OCI-LY1 (cell line): ENCODE results near the gene TMEM140.

ENCODE experiments used
- H2AFZ ChIP-seq: fragments of 200-600 bp; sonication (generic), shearing (Covaris generic); 2 replicates; pipeline ENCODE4 v1.6.0; 2014; ENCODE audit warnings: antibody characterized with exemption, mild to moderate bottlenecking, low read length
- H3F3A ChIP-seq: fragments of 200-600 bp; sonication (generic), shearing (Covaris generic); 2 replicates; pipeline ENCODE4 v1.6.0; 2014; ENCODE audit warnings: mild to moderate bottlenecking, antibody characterized with exemption, low read length, moderate library complexity; ENCODE audit not compliant: insufficient read depth
- H3K27ac ChIP-seq: fragments of 200-600 bp; sonication (generic); 2 replicates; pipeline ENCODE4 v1.5.1; 2014; ENCODE audit warnings: low read length, mixed run types, mild to moderate bottlenecking, low read depth; ENCODE audit not compliant: poor library complexity, severe bottlenecking
- H3K27me3 ChIP-seq: fragments of 200-600 bp; sonication (generic); 2 replicates; pipeline ENCODE4 v1.6.0; 2014; ENCODE audit warnings: antibody characterized with exemption, mild to moderate bottlenecking, low read length, moderate library complexity; ENCODE audit not compliant: insufficient read depth
- H3K36me3 ChIP-seq: fragments of 200-600 bp; sonication (generic); 2 replicates; pipeline ENCODE4 v1.6.1; 2014; ENCODE audit warnings: mild to moderate bottlenecking, antibody characterized with exemption, low read length, moderate library complexity, mixed read lengths; ENCODE audit not compliant: insufficient read depth
- H3K4me1 ChIP-seq: fragments of 200-600 bp; sonication (generic); 2 replicates; pipeline ENCODE4 v1.5.1; 2014; ENCODE audit warnings: mild to moderate bottlenecking, low read length, moderate library complexity; ENCODE audit not compliant: insufficient read depth, severe bottlenecking
- H3K4me2 ChIP-seq: fragments of 200-600 bp; sonication (generic), shearing (Covaris generic); 2 replicates; pipeline ENCODE4 v1.6.1; 2014; ENCODE audit warnings: low read length
- H3K4me3 ChIP-seq: fragments of 200-600 bp; sonication (generic); 2 replicates; pipeline ENCODE4 v1.5.1; 2014; ENCODE audit warnings: low read length, low read depth, mild to moderate bottlenecking, mixed read lengths; ENCODE audit not compliant: poor library complexity, severe bottlenecking
- H3K79me2 ChIP-seq: fragments of 200-600 bp; shearing (Covaris generic); 2 replicates; pipeline ENCODE4 v1.6.1; 2016; ENCODE audit warnings: mixed run types, low read length, mixed read lengths; ENCODE audit not compliant: insufficient read depth
- H3K9ac ChIP-seq: fragments of 200-600 bp; sonication (generic), shearing (Covaris generic); 2 replicates; pipeline ENCODE4 v1.6.1; 2014; ENCODE audit warnings: mild to moderate bottlenecking, low read length, mixed read lengths
- H3K9me2 ChIP-seq: fragments of 200-600 bp; sonication (generic), shearing (Covaris generic); 2 replicates; pipeline ENCODE4 v1.6.1; 2014; ENCODE audit warnings: low read depth, mild to moderate bottlenecking, low read length, mixed read lengths
- H3K9me3 ChIP-seq: fragments of 200-600 bp; shearing (Covaris generic); 2 replicates; pipeline ENCODE4 v1.6.1; 2014; ENCODE audit warnings: low read length, mixed read lengths
- H4K20me1 ChIP-seq: fragments of 200-600 bp; sonication (generic), shearing (Covaris generic); 2 replicates; pipeline ENCODE4 v1.6.0; 2016; ENCODE audit warnings: mild to moderate bottlenecking, low read length; ENCODE audit not compliant: insufficient read depth
- EZH2 ChIP-seq: fragments of 200-600 bp; sonication (generic), shearing (Covaris generic); IDR thresholded peaks from 2 replicates; pipeline ENCODE4 v1.8.0; 2017; ENCODE audit warnings: borderline replicate concordance, mixed run types, mild to moderate bottlenecking, antibody characterized with exemption, low read length, moderate library complexity, mixed read lengths
- TF ChIP-seq, protein P1 (sequence below): fragments of 200-600 bp; sonication (generic), shearing (Covaris generic); IDR thresholded peaks from 2 replicates; pipeline ENCODE4 v1.5.1; 2017; ENCODE audit warnings: mild to moderate bottlenecking, antibody characterized with exemption, low read length, moderate library complexity, mixed read lengths

TMEM140 gene

DNA sequence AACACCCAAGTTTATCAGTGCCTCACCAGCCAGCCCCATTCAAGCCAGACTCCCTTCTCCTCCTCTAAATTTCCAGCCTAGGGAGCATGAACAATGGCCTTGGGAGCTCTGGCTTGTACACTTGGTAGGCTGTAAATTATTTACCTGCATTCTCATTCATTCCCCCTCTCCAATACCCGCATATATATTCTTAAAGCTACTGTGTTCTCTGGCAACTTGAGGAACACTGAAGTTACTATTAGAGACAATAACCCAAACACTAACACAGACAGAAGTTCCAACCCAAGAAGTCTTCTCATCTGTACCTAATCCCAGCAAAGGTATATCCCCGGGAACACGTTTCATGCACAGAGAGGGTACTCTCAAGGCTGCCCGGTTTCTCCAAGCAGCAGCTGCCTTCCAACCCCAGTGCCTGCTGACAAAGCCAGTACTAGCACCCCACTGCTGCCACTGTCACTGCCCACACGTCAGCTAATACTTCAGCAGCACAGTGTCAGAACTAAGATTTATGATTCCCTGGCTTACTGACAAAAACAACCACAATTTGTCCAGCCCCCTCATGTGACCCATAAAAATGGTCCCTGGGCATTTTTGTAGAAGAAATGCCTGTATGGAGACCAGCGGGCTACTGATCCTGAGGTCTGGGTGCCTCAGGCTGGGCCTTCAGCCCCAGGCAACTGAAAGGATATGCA, 60.4 kb downstream of the TMEM140 start:
- Histone ChIP-seq H3K27me3 (no peaks in the 10 kb centered on the region), H3K4me1 (peaks cover 62% of the 10 kb centered on the region), H3F3A (no peaks in the 10 kb centered on the region), H3K9me2 (no peaks in the 10 kb centered on the region), H3K9ac (no peak overlapping the region), H3K79me2 (no peaks in the 10 kb centered on the region), H3K36me3 (peaks cover 35% of the 10 kb centered on the region), H3K27ac (peak overlapping the region; percentile 23), H2AFZ (no peak overlapping the region), H3K4me3 (no peak overlapping the region), H3K4me2 (no peak overlapping the region; the same call in 1 of the 2 replicates), H4K20me1 (no peaks in the 10 kb centered on the region), H3K9me3 (no peaks in the 10 kb centered on the region)
- TF ChIP-seq EZH2, result no peak
- TF ChIP-seq, protein P1, sequence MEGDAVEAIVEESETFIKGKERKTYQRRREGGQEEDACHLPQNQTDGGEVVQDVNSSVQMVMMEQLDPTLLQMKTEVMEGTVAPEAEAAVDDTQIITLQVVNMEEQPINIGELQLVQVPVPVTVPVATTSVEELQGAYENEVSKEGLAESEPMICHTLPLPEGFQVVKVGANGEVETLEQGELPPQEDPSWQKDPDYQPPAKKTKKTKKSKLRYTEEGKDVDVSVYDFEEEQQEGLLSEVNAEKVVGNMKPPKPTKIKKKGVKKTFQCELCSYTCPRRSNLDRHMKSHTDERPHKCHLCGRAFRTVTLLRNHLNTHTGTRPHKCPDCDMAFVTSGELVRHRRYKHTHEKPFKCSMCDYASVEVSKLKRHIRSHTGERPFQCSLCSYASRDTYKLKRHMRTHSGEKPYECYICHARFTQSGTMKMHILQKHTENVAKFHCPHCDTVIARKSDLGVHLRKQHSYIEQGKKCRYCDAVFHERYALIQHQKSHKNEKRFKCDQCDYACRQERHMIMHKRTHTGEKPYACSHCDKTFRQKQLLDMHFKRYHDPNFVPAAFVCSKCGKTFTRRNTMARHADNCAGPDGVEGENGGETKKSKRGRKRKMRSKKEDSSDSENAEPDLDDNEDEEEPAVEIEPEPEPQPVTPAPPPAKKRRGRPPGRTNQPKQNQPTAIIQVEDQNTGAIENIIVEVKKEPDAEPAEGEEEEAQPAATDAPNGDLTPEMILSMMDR, result no peak

DNA sequence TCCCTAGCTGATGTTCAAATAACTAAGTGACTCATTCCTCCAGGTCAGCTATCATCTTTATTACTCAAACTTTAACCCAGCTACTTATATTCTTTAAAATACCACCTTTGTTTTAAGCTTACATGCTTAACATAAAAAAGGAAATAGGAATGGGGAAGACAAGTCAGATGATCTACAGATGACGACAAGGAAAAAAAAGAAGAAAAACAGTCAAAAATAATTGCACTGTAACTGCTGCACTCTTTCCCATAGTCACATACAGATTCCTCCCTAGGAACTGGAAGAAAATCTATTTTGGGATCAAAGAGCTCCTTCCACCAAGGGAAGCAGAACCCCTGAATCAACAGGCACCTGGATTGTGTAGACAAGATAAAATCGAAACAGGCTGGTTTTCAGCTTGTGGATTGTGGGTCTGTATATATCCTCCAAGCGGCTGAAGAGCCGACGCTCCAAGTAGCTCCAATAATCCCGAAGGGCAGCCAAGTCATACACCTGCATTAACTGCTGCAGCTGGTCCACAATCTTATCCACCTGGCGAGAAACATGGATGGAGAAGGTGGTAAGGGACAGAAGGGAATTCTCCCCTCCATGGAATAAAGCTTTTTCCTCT, 61.5 kb downstream of the TMEM140 start:
- no peaks in the 10 kb centered on the region for H4K20me1 ChIP-seq
- H3F3A ChIP-seq, result no peaks in the 10 kb centered on the region
- H3K36me3 ChIP-seq, result peaks cover 25% of the 10 kb centered on the region; the same call in 1 of the 2 replicates
- no peak overlapping the region for H3K9ac ChIP-seq
- H3K27ac ChIP-seq, result peak overlapping the region; percentile 23
- H3K79me2 ChIP-seq, result no peaks in the 10 kb centered on the region
- TF ChIP-seq EZH2, result no peak
- TF ChIP-seq, protein P1, result no peak
- H3K4me1 ChIP-seq, result peaks cover 62% of the 10 kb centered on the region
- no peak overlapping the region for H3K4me3 ChIP-seq
- no peaks in the 10 kb centered on the region for H3K9me2 ChIP-seq
- no peak overlapping the region for H2AFZ ChIP-seq
- H3K4me2 ChIP-seq, result peak overlapping the region; percentile 10; the same call in 1 of the 2 replicates
- H3K27me3 ChIP-seq, result no peaks in the 10 kb centered on the region
- H3K9me3 ChIP-seq, result no peaks in the 10 kb centered on the region

DNA sequence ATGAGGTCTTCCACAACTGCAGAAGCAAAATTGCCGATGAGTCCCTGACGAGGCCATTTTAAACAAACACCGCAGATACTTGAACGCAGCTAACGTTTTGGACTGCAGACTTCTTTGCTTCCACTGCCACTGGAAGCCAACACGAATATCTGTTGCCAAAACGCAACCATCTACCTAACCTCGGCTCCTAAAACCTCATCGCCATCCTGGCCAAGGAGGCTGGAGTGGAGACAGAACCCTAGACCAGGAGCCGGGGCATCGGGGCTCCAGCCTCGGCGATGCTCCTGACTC, 63.0 kb downstream of the TMEM140 start:
- no peak overlapping the region for H2AFZ ChIP-seq
- no peaks in the 10 kb centered on the region for H3F3A ChIP-seq
- no peaks in the 10 kb centered on the region for H4K20me1 ChIP-seq
- peak overlapping the region; percentile 87 for H3K4me2 ChIP-seq
- H3K4me3 ChIP-seq, result peak overlapping the region; percentile 77
- H3K9me3 ChIP-seq, result no peaks in the 10 kb centered on the region
- H3K9ac ChIP-seq, result peak overlapping the region; percentile 72
- peaks cover 14% of the 10 kb centered on the region; the same call in 1 of the 2 replicates for H3K36me3 ChIP-seq
- H3K9me2 ChIP-seq, result no peaks in the 10 kb centered on the region
- H3K27me3 ChIP-seq, result no peaks in the 10 kb centered on the region
- H3K79me2 ChIP-seq, result no peaks in the 10 kb centered on the region
- peak overlapping the region; percentile 6 for H3K27ac ChIP-seq
- H3K4me1 ChIP-seq, result peaks cover 54% of the 10 kb centered on the region
- TF ChIP-seq EZH2, result no peak
- TF ChIP-seq, protein P1, result no peak
